Measurements from ENCODE around the gene DUOX1.
"Not testable (repeated sequence)": the region's sequence is repeated elsewhere in the genome, so short reads cannot be mapped to it uniquely, and the experiment has no call there.

Gene DUOX1

GRCh38 chr15:45135705-45136377, 6.0 kb downstream of the DUOX1 start:
- not testable (repeated sequence) for H3K36me3 ChIP-seq (ENCODE audit: control insufficient read depth, insufficient read depth, low read length); H3K4me1 ChIP-seq (ENCODE audit: control insufficient read depth, insufficient read depth, low read length); H3K9ac ChIP-seq (ENCODE audit: low read length); H3K4me3 ChIP-seq (ENCODE audit: low read depth, low read length); H3K9me3 ChIP-seq (ENCODE audit: control insufficient read depth, insufficient read depth, low read depth, low read length); H3K27ac ChIP-seq (ENCODE audit: low read depth, low read length)
- peaks cover 66% of the 10 kb centered on the region for H3K27me3 ChIP-seq (ENCODE audit: control insufficient read depth, insufficient read depth, low read length)

GRCh38 chr15:45136378-45136764, 6.6 kb downstream of the DUOX1 start:
- Histone ChIP-seq H3K4me1 (ENCODE audit: control insufficient read depth, insufficient read depth, low read length) (no peaks in the 10 kb centered on the region), H3K36me3 (ENCODE audit: control insufficient read depth, insufficient read depth, low read length) (no peaks in the 10 kb centered on the region), H3K27ac (ENCODE audit: low read depth, low read length) (no peak overlapping the region), H3K9me3 (ENCODE audit: control insufficient read depth, insufficient read depth, low read depth, low read length) (no peaks in the 10 kb centered on the region), H3K27me3 (ENCODE audit: control insufficient read depth, insufficient read depth, low read length) (peaks cover 60% of the 10 kb centered on the region), H3K4me3 (ENCODE audit: low read depth, low read length) (no peak overlapping the region), H3K9ac (ENCODE audit: low read length) (no peak overlapping the region)

GRCh38 chr15:45137703-45138102, 7.9 kb downstream of the DUOX1 start:
- no peaks in the 10 kb centered on the region for H3K4me1 ChIP-seq (ENCODE audit: control insufficient read depth, insufficient read depth, low read length)
- H3K27me3 ChIP-seq (ENCODE audit: control insufficient read depth, insufficient read depth, low read length): peaks cover 47% of the 10 kb centered on the region
- H3K4me3 ChIP-seq (ENCODE audit: low read depth, low read length): no peak overlapping the region
- H3K9me3 ChIP-seq (ENCODE audit: control insufficient read depth, insufficient read depth, low read depth, low read length): no peaks in the 10 kb centered on the region
- H3K9ac ChIP-seq (ENCODE audit: low read length): no peak overlapping the region
- no peaks in the 10 kb centered on the region for H3K36me3 ChIP-seq (ENCODE audit: control insufficient read depth, insufficient read depth, low read length)
- no peak overlapping the region for H3K27ac ChIP-seq (ENCODE audit: low read depth, low read length)

GRCh38 chr15:45138814-45139765, 9.3 kb downstream of the DUOX1 start:
- H3K36me3 ChIP-seq (ENCODE audit: control insufficient read depth, insufficient read depth, low read length): no peaks in the 10 kb centered on the region
- no peak overlapping the region for H3K27ac ChIP-seq (ENCODE audit: low read depth, low read length)
- H3K4me1 ChIP-seq (ENCODE audit: control insufficient read depth, insufficient read depth, low read length): no peaks in the 10 kb centered on the region
- no peaks in the 10 kb centered on the region for H3K9me3 ChIP-seq (ENCODE audit: control insufficient read depth, insufficient read depth, low read depth, low read length)
- H3K27me3 ChIP-seq (ENCODE audit: control insufficient read depth, insufficient read depth, low read length): peaks cover 33% of the 10 kb centered on the region
- no peak overlapping the region for H3K4me3 ChIP-seq (ENCODE audit: low read depth, low read length)
- H3K9ac ChIP-seq (ENCODE audit: low read length): no peak overlapping the region

- Histone ChIP-seq H3K9ac (ENCODE audit: low read length) (no peak overlapping the region), H3K4me3 (ENCODE audit: low read depth, low read length) (no peak overlapping the region), H3K9me3 (ENCODE audit: control insufficient read depth, insufficient read depth, low read depth, low read length) (no peaks in the 10 kb centered on the region), H3K4me1 (ENCODE audit: control insufficient read depth, insufficient read depth, low read length) (no peaks in the 10 kb centered on the region), H3K27me3 (ENCODE audit: control insufficient read depth, insufficient read depth, low read length) (peaks cover 26% of the 10 kb centered on the region), H3K36me3 (ENCODE audit: control insufficient read depth, insufficient read depth, low read length) (no peaks in the 10 kb centered on the region), H3K27ac (ENCODE audit: low read depth, low read length) (no peak overlapping the region)
These were observed 10.0 kb downstream of the DUOX1 start for GRCh38 chr15:45139770-45140169.

- Histone ChIP-seq H3K4me3 (ENCODE audit: low read depth, low read length) (no peak overlapping the region), H3K27ac (ENCODE audit: low read depth, low read length) (no peak overlapping the region), H3K27me3 (ENCODE audit: control insufficient read depth, insufficient read depth, low read length) (peaks cover 21% of the 10 kb centered on the region), H3K9me3 (ENCODE audit: control insufficient read depth, insufficient read depth, low read depth, low read length) (no peaks in the 10 kb centered on the region), H3K4me1 (ENCODE audit: control insufficient read depth, insufficient read depth, low read length) (no peaks in the 10 kb centered on the region), H3K36me3 (ENCODE audit: control insufficient read depth, insufficient read depth, low read length) (no peaks in the 10 kb centered on the region), H3K9ac (ENCODE audit: low read length) (no peak overlapping the region)
These were observed 10.9 kb downstream of the DUOX1 start for GRCh38 chr15:45140557-45141250.

GRCh38 chr15:45141386-45141785, 11.6 kb downstream of the DUOX1 start:
- Histone ChIP-seq H3K4me1 (ENCODE audit: control insufficient read depth, insufficient read depth, low read length) (no peaks in the 10 kb centered on the region), H3K36me3 (ENCODE audit: control insufficient read depth, insufficient read depth, low read length) (no peaks in the 10 kb centered on the region), H3K27me3 (ENCODE audit: control insufficient read depth, insufficient read depth, low read length) (peaks cover 17% of the 10 kb centered on the region), H3K4me3 (ENCODE audit: low read depth, low read length) (no peak overlapping the region), H3K9me3 (ENCODE audit: control insufficient read depth, insufficient read depth, low read depth, low read length) (no peaks in the 10 kb centered on the region), H3K9ac (ENCODE audit: low read length) (no peak overlapping the region), H3K27ac (ENCODE audit: low read depth, low read length) (no peak overlapping the region)

- Histone ChIP-seq H3K27me3 (ENCODE audit: control insufficient read depth, insufficient read depth, low read length) (peaks cover 5% of the 10 kb centered on the region), H3K4me3 (ENCODE audit: low read depth, low read length) (no peak overlapping the region), H3K9me3 (ENCODE audit: control insufficient read depth, insufficient read depth, low read depth, low read length) (no peaks in the 10 kb centered on the region), H3K9ac (ENCODE audit: low read length) (no peak overlapping the region), H3K4me1 (ENCODE audit: control insufficient read depth, insufficient read depth, low read length) (no peaks in the 10 kb centered on the region), H3K27ac (ENCODE audit: low read depth, low read length) (no peak overlapping the region), H3K36me3 (ENCODE audit: control insufficient read depth, insufficient read depth, low read length) (no peaks in the 10 kb centered on the region)
These were observed 13.3 kb downstream of the DUOX1 start for GRCh38 chr15:45143056-45143455.

GRCh38 chr15:45143946-45144345, 14.2 kb downstream of the DUOX1 start:
- Histone ChIP-seq H3K4me3 (ENCODE audit: low read depth, low read length) (no peak overlapping the region), H3K9ac (ENCODE audit: low read length) (no peak overlapping the region), H3K27ac (ENCODE audit: low read depth, low read length) (no peak overlapping the region), H3K4me1 (ENCODE audit: control insufficient read depth, insufficient read depth, low read length) (peaks cover 4% of the 10 kb centered on the region; the same call in 1 of the 2 replicates), H3K36me3 (ENCODE audit: control insufficient read depth, insufficient read depth, low read length) (no peaks in the 10 kb centered on the region), H3K9me3 (ENCODE audit: control insufficient read depth, insufficient read depth, low read depth, low read length) (no peaks in the 10 kb centered on the region), H3K27me3 (ENCODE audit: control insufficient read depth, insufficient read depth, low read length) (peaks cover 4% of the 10 kb centered on the region; the same call in 1 of the 2 replicates)

- no peak overlapping the region for H3K9ac ChIP-seq (ENCODE audit: low read length)
- H3K36me3 ChIP-seq (ENCODE audit: control insufficient read depth, insufficient read depth, low read length): no peaks in the 10 kb centered on the region
- no peak overlapping the region for H3K4me3 ChIP-seq (ENCODE audit: low read depth, low read length)
- H3K27me3 ChIP-seq (ENCODE audit: control insufficient read depth, insufficient read depth, low read length): peaks cover 4% of the 10 kb centered on the region; the same call in 1 of the 2 replicates
- H3K9me3 ChIP-seq (ENCODE audit: control insufficient read depth, insufficient read depth, low read depth, low read length): no peaks in the 10 kb centered on the region
- H3K4me1 ChIP-seq (ENCODE audit: control insufficient read depth, insufficient read depth, low read length): peaks cover 7% of the 10 kb centered on the region; the same call in 1 of the 2 replicates
- H3K27ac ChIP-seq (ENCODE audit: low read depth, low read length): no peak overlapping the region
These were observed 15.0 kb downstream of the DUOX1 start for GRCh38 chr15:45144775-45145174.
